CD14-positive monocyte (primary cell): Measurements from ENCODE around the gene CLCA1. TPM values are rescaled to one million over a fixed set of nuclear protein-coding genes. Genes with fewer than 3 reads are reported as not detected.

Source experiments
- DNase-seq, 3 donors: peaks; one replicate each; pipeline ENCODE4 v3.0.0-alpha.2; 2011 to 2022
- H2AFZ ChIP-seq: 2 replicates; pipeline ENCODE4 v1.6.0; 2012; ENCODE audit warnings: mild to moderate bottlenecking, low read depth, low read length, inconsistent platforms; ENCODE audit not compliant: insufficient read depth, poor library complexity, severe bottlenecking
- H3K27ac ChIP-seq, 2 donors: 1 replicate in 1 of 2; 2 replicates in 1 of 2; pipeline ENCODE4 v1.5.1; 2012 to 2013; ENCODE audit warnings: low read length in 2 of 2, control low read depth in 1 of 2, inconsistent platforms in 1 of 2, low read depth in 1 of 2, mild to moderate bottlenecking in 1 of 2
- H3K27me3 ChIP-seq, 2 donors: one replicate each; pipeline versions ENCODE4 v1.6.0 to v1.6.1; 2011 to 2013; ENCODE audit warnings: low read length in 2 of 2; ENCODE audit not compliant: control insufficient read depth in 2 of 2, insufficient read depth in 2 of 2
- H3K36me3 ChIP-seq, 2 donors: replicated peaks in 1 of 2; 1 replicate in 1 of 2; 2 replicates in 1 of 2; pipeline versions ENCODE4 v1.5.1 to v1.6.1; 2012 to 2013; ENCODE audit warnings: low read length in 2 of 2, control low read depth in 1 of 2, inconsistent platforms in 1 of 2, mild to moderate bottlenecking in 1 of 2; ENCODE audit not compliant: insufficient read depth in 2 of 2, control insufficient read depth in 1 of 2
- H3K4me1 ChIP-seq, 2 donors: 1 replicate in 1 of 2; 2 replicates in 1 of 2; pipeline versions ENCODE4 v1.5.1 to v1.6.1; 2012 to 2013; ENCODE audit warnings: low read length in 2 of 2, control low read depth in 1 of 2, inconsistent platforms in 1 of 2, mild to moderate bottlenecking in 1 of 2, moderate library complexity in 1 of 2; ENCODE audit not compliant: insufficient read depth in 2 of 2, control insufficient read depth in 1 of 2
- H3K4me2 ChIP-seq: replicated peaks from 2 replicates; pipeline ENCODE3; 2012; ENCODE audit warnings: low read length, moderate library complexity, mild to moderate bottlenecking; ENCODE audit not compliant: poor library complexity, severe bottlenecking; ENCODE audit errors: extremely low read depth
- H3K4me3 ChIP-seq, 3 experiments: fragments of 200-600 bp in 1 of 3; sonication (generic) in 1 of 3; replicated peaks in 1 of 3; 1 replicate in 2 of 3; 2 replicates in 1 of 3; pipeline ENCODE4 v1.5.1; 2011 to 2013; ENCODE audit warnings: low read length in 3 of 3, mild to moderate bottlenecking in 3 of 3, control low read depth in 2 of 3, low read depth in 2 of 3, inconsistent platforms in 1 of 3, moderate library complexity in 1 of 3
- H3K79me2 ChIP-seq: 2 replicates; pipeline ENCODE4 v1.6.0; 2012; ENCODE audit warnings: mild to moderate bottlenecking, control low read depth, inconsistent platforms, low read length, moderate library complexity; ENCODE audit not compliant: insufficient read depth
- H3K9ac ChIP-seq: 2 replicates; pipeline ENCODE4 v1.6.0; 2017; ENCODE audit warnings: low read length, mild to moderate bottlenecking; ENCODE audit not compliant: insufficient read depth, poor library complexity, severe bottlenecking
- H3K9me3 ChIP-seq, 2 donors: replicated peaks in 1 of 2; 1 replicate in 1 of 2; 2 replicates in 1 of 2; pipeline versions ENCODE4 v1.5.1 to v1.6.1; 2012 to 2013; ENCODE audit warnings: low read length in 2 of 2, control low read depth in 1 of 2; ENCODE audit not compliant: control insufficient read depth in 1 of 2, insufficient read depth in 1 of 2
- H4K20me1 ChIP-seq: 2 replicates; pipeline ENCODE4 v1.6.0; 2012; ENCODE audit warnings: mild to moderate bottlenecking, low read length, control low read depth, moderate library complexity; ENCODE audit not compliant: insufficient read depth
- H3K27ac Mint-ChIP-seq, 7 donors: one replicate each; pipeline ENCODE4 v1.8.0; 2020; ENCODE audit warnings: mild to moderate bottlenecking in 7 of 7, mixed read lengths in 7 of 7, moderate library complexity in 6 of 7, inconsistent platforms in 2 of 7
- H3K27me3 Mint-ChIP-seq, 3 donors: one replicate each; pipeline ENCODE4 v1.8.0; 2021 to 2022; ENCODE audit warnings: low read depth in 3 of 3, mild to moderate bottlenecking in 3 of 3, mixed read lengths in 3 of 3, moderate library complexity in 3 of 3, inconsistent platforms in 1 of 3
- H3K36me3 Mint-ChIP-seq, 2 donors: one replicate each; pipeline ENCODE4 v1.8.0; 2020; ENCODE audit warnings: mixed read lengths in 2 of 2, inconsistent platforms in 1 of 2, mild to moderate bottlenecking in 1 of 2
- H3K4me1 Mint-ChIP-seq: one replicate; pipeline ENCODE4 v1.8.0; 2020; ENCODE audit warnings: mild to moderate bottlenecking, mixed read lengths
- H3K4me3 Mint-ChIP-seq, 2 donors: one replicate each; pipeline ENCODE4 v1.8.0; 2020; ENCODE audit warnings: mild to moderate bottlenecking in 2 of 2, mixed read lengths in 2 of 2, moderate library complexity in 1 of 2
- H3K9me3 Mint-ChIP-seq, 7 donors: one replicate each; pipeline ENCODE4 v1.8.0; 2020 to 2022; ENCODE audit warnings: mixed read lengths in 7 of 7, mild to moderate bottlenecking in 6 of 7, moderate library complexity in 6 of 7, inconsistent platforms in 2 of 7
- WGBS: methylation state at CpG from one replicate; pipeline ENCODE4 v1.1.5; 2013; ENCODE audit warnings: missing lambda C conversion rate; ENCODE audit not compliant: insufficient coverage; 5-methylcytosine and 5-hydroxymethylcytosine counted together
- intact Hi-C, 2 donors: fragments of 100-400 bp; cut with micrococcal nuclease; formaldehyde crosslinking; loops; one replicate each; pipeline versions ENCODE4 v1.15.0 to v1.15.1; 2023
- polyA plus RNA-seq, 3 donors: library from polyadenylated mRNA; depleted of rRNA in 1 of 3; unstranded in 2 of 3; stranded (reverse) in 1 of 3; fragments of 300-500 nt in 2 of 3; fragments of >200 nt in 1 of 3; fragmentation: Illumina TruSeq in 2 of 3; gene quantifications; 1 replicate in 2 of 3; 2 replicates in 1 of 3; pipeline ENCODE4 v1.2.3, GENCODE V29; 2012 to 2021
- TF ChIP-seq, protein P1 (sequence below): fragments of 200-600 bp; IDR thresholded peaks from one replicate; pipeline ENCODE4 v1.8.0; 2022; ENCODE audit warnings: antibody characterized with exemption, mild to moderate bottlenecking

The CLCA1 gene
- polyA plus RNA-seq, 3 donors: not detected

DNA sequence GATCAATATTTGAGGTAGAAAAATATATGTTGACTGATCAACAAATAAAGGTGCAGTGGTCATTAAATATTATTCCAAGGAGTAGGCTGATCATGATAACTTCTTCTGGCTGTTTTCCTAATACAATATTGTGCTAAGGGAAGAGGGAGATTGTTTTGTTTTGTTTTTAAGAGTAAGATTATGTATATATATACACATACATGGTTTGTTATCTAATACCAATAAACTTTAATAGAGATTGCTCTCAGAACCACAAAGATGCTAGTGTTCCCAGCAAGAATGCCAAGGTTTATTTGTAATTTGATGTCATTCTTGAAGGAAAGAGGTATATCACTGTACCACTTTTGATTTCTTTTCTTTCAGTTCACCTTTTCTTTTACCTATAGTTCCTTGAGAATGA lies 34.7 kb upstream of the CLCA1 start:
- Mint-ChIP-seq H3K27me3 (peaks cover 0 to 4% (median 0%) of the 10 kb centered on the region in 3 donors), H3K4me3 (no peak overlapping the region), H3K4me1 (no peaks in the 10 kb centered on the region), H3K9me3 (no peaks in the 10 kb centered on the region), H3K36me3 (no peaks in the 10 kb centered on the region), H3K27ac (no peak overlapping the region)
- TF ChIP-seq, protein P1, sequence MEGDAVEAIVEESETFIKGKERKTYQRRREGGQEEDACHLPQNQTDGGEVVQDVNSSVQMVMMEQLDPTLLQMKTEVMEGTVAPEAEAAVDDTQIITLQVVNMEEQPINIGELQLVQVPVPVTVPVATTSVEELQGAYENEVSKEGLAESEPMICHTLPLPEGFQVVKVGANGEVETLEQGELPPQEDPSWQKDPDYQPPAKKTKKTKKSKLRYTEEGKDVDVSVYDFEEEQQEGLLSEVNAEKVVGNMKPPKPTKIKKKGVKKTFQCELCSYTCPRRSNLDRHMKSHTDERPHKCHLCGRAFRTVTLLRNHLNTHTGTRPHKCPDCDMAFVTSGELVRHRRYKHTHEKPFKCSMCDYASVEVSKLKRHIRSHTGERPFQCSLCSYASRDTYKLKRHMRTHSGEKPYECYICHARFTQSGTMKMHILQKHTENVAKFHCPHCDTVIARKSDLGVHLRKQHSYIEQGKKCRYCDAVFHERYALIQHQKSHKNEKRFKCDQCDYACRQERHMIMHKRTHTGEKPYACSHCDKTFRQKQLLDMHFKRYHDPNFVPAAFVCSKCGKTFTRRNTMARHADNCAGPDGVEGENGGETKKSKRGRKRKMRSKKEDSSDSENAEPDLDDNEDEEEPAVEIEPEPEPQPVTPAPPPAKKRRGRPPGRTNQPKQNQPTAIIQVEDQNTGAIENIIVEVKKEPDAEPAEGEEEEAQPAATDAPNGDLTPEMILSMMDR: no peak
- no peaks in the 10 kb centered on the region for H3K36me3 ChIP-seq
- H3K4me1 ChIP-seq: peaks cover 14 to 19% of the 10 kb centered on the region in 2 donors
- H3K27me3 ChIP-seq: no peaks in the 10 kb centered on the region
- no peak overlapping the region for H3K27ac ChIP-seq
- H4K20me1 ChIP-seq: no peaks in the 10 kb centered on the region
- no peak overlapping the region for H3K4me3 ChIP-seq
- no peak for DNase-seq
- H3K9ac ChIP-seq: no peak overlapping the region
- no peaks in the 10 kb centered on the region for H3K9me3 ChIP-seq
- no peak overlapping the region for H3K4me2 ChIP-seq
- intact Hi-C loops: no loop called here
- no peaks in the 10 kb centered on the region for H3K79me2 ChIP-seq
- no peak overlapping the region for H2AFZ ChIP-seq

DNA sequence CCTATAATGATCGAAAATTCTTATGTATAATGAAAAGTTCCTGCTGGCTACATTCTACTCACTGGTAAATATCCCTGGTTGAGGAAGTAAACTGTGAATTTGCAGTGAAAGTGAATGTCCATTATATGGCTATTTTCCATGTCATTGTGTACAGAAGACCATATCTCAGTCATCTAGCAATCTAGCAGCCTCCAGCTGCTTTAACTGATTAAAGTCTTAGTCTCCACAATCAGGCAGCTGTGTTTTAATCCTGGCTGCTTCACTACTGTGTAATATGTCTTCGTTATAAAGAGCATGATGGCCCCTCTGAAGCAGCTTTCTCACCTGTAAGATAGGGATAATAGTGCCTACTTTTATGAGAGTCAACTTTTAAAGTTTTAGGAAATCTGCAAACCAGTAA lies 33.4 kb upstream of the CLCA1 start:
- intact Hi-C loops: no loop called here
- H3K9me3 ChIP-seq: no peaks in the 10 kb centered on the region
- TF ChIP-seq, protein P1: no peak
- no peak overlapping the region for H3K27ac ChIP-seq
- no peaks in the 10 kb centered on the region for H3K27me3 ChIP-seq
- H3K9me3 Mint-ChIP-seq: no peaks in the 10 kb centered on the region
- H3K4me2 ChIP-seq: no peak overlapping the region
- WGBS: no CpG with 5 or more reads among the region's 2 CpGs
- H3K4me1 ChIP-seq: peaks cover 5 to 7% of the 10 kb centered on the region in 2 donors
- H3K4me1 Mint-ChIP-seq: no peaks in the 10 kb centered on the region
- no peaks in the 10 kb centered on the region for H3K36me3 ChIP-seq
- H3K27me3 Mint-ChIP-seq: peaks cover 0 to 6% (median 0%) of the 10 kb centered on the region in 3 donors
- H3K27ac Mint-ChIP-seq: no peak overlapping the region
- no peak overlapping the region for H2AFZ ChIP-seq
- H3K79me2 ChIP-seq: no peaks in the 10 kb centered on the region
- H4K20me1 ChIP-seq: no peaks in the 10 kb centered on the region
- no peak overlapping the region for H3K9ac ChIP-seq
- no peak overlapping the region for H3K4me3 Mint-ChIP-seq
- no peaks in the 10 kb centered on the region for H3K36me3 Mint-ChIP-seq
- H3K4me3 ChIP-seq: no peak overlapping the region
- DNase-seq: no peak
